PC-3 (cell line): ENCODE results near the gene ASIC3. TPM values are rescaled to one million over a fixed set of nuclear protein-coding genes. Genes with fewer than 3 reads are reported as not detected.

Experiments used
- ATAC-seq: fragments of 200-7000 bp; cut with Tn5 transposase; 2 replicates; pipeline ENCODE4 v1.9.1; 2020; ENCODE audit warnings: mild to moderate bottlenecking, moderate library complexity
- BruUV-seq: library from RNA; stranded (reverse); fragments of 400-500 nt; replicated peaks from 2 replicates; lab custom pipeline; 2021; lab: Mats Ljungman, UMichigan
- CTCF ChIA-PET: fragments of 300-600 bp; sonication (Branson Sonifier 250); formaldehyde crosslinking; loops from one replicate; lab custom pipeline; 2022; ENCODE audit warnings: antibody characterized with exemption; lab: Charles Lee
- POLR2A ChIA-PET: fragments of 300-600 bp; sonication (Branson Sonifier 250); formaldehyde crosslinking; loops from one replicate; lab custom pipeline; 2022; ENCODE audit warnings: antibody characterized with exemption; ENCODE audit not compliant: unreplicated experiment; lab: Charles Lee
- DNase-seq: peaks from one replicate; pipeline ENCODE4 v3.0.0-alpha.2; 2015
- H2AFZ ChIP-seq: fragments of 300-600 bp; sonication (generic); 2 replicates; pipeline ENCODE4 v1.6.0; 2016; ENCODE audit warnings: antibody characterized with exemption, low read length
- H3F3A ChIP-seq: fragments of 300-600 bp; sonication (generic); one replicate; pipeline ENCODE4 v1.6.0; 2017; ENCODE audit warnings: antibody characterized with exemption, low read length, control low read depth, mild to moderate bottlenecking; ENCODE audit not compliant: unreplicated experiment
- H3K27ac ChIP-seq: fragments of 300-600 bp; sonication (generic); 2 replicates; pipeline ENCODE4 v1.5.1; 2016; ENCODE audit warnings: mild to moderate bottlenecking, low read length
- H3K27me3 ChIP-seq: fragments of 300-600 bp; sonication (generic); 2 replicates; pipeline ENCODE4 v1.6.1; 2016; ENCODE audit warnings: low read length, mixed read lengths
- H3K36me3 ChIP-seq: fragments of 300-600 bp; sonication (generic); 2 replicates; pipeline ENCODE4 v1.6.1; 2016; ENCODE audit warnings: low read depth, mixed run types, low read length, mixed read lengths
- H3K4me1 ChIP-seq: fragments of 300-600 bp; sonication (generic); 2 replicates; pipeline ENCODE4 v1.5.1; 2016; ENCODE audit warnings: low read length; ENCODE audit not compliant: insufficient read depth
- H3K4me2 ChIP-seq: fragments of 300-600 bp; sonication (generic); 2 replicates; pipeline ENCODE4 v1.6.0; 2016; ENCODE audit warnings: low read length
- H3K4me3 ChIP-seq: fragments of 300-600 bp; sonication (generic); 2 replicates; pipeline ENCODE4 v1.5.1; 2016; ENCODE audit warnings: mild to moderate bottlenecking, low read length, mixed read lengths
- H3K79me2 ChIP-seq: fragments of 300-600 bp; sonication (generic); 2 replicates; pipeline ENCODE4 v1.6.1; 2017; ENCODE audit warnings: low read length, mixed read lengths
- H3K9ac ChIP-seq: fragments of 300-600 bp; sonication (generic); 2 replicates; pipeline ENCODE4 v1.6.0; 2016; ENCODE audit warnings: mild to moderate bottlenecking, low read length
- H3K9me2 ChIP-seq: fragments of 300-600 bp; sonication (generic); replicated peaks from 2 replicates; pipeline ENCODE4 v1.6.1; 2016; ENCODE audit warnings: mixed run types, low read length, mixed read lengths
- H3K9me3 ChIP-seq: fragments of 300-600 bp; sonication (generic); 2 replicates; pipeline ENCODE4 v1.6.1; 2016; ENCODE audit warnings: low read length, mixed read lengths
- H4K20me1 ChIP-seq: fragments of 300-600 bp; sonication (generic); 2 replicates; pipeline ENCODE4 v1.6.1; 2016; ENCODE audit warnings: low read length, mixed read lengths
- CTCF ChIP-seq: fragments of 300-600 bp; sonication (generic); conservative IDR thresholded peaks from 2 replicates; pipeline ENCODE4 v1.5.1; 2017; ENCODE audit warnings: antibody characterized with exemption, low read depth, mild to moderate bottlenecking, low read length
- EZH2 ChIP-seq: fragments of 300-600 bp; sonication (generic); IDR thresholded peaks from one replicate; pipeline ENCODE4 v1.6.1; 2017; ENCODE audit warnings: antibody characterized with exemption, mild to moderate bottlenecking, low read length; ENCODE audit not compliant: unreplicated experiment
- EZH2phosphoT487 ChIP-seq: fragments of 300-600 bp; sonication (generic); IDR thresholded peaks from 2 replicates; pipeline ENCODE4 v1.6.1; 2018; ENCODE audit warnings: mild to moderate bottlenecking, antibody characterized with exemption, low read length, borderline replicate concordance
- intact Hi-C: fragments of 100-400 bp; cut with micrococcal nuclease; formaldehyde crosslinking; loops from 2 replicates; pipeline ENCODE4 v1.9.0; 2023
- total RNA-seq: library from RNA; depleted of rRNA; stranded (reverse); fragments of >200 nt; gene quantifications from 2 replicates; pipeline ENCODE4 v1.2.3, GENCODE V29; 2014

Gene ASIC3
- total RNA-seq, 1 experiment from 2014 or later, result 1.7 TPM

- intact Hi-C loops, result no loop called here
- BruUV-seq, result TSS peak; percentile 37
These were observed 39.9 kb downstream of the ASIC3 start for GRCh38 chr7:151088019-151088855.

GRCh38 chr7:151088856-151089699 lies 40.7 kb downstream of the ASIC3 start:
- no TSS peak for BruUV-seq
- ChIA-PET CTCF (no interaction called here), POLR2A (no interaction called here)
- Histone ChIP-seq H2AFZ (peak overlapping the region; percentile 44), H3K9me2 (no peaks in the 10 kb centered on the region), H3K79me2 (peaks cover 74% of the 10 kb centered on the region), H4K20me1 (peaks cover 29% of the 10 kb centered on the region), H3K4me1 (peaks cover 33% of the 10 kb centered on the region), H3K9ac (peak overlapping the region; percentile 87), H3K4me3 (peak overlapping the region; percentile 99), H3K27ac (peak overlapping the region; percentile 42), H3K27me3 (no peaks in the 10 kb centered on the region), H3F3A (no peaks in the 10 kb centered on the region), H3K36me3 (no peaks in the 10 kb centered on the region; the same call in 1 of the 2 replicates), H3K9me3 (no peaks in the 10 kb centered on the region), H3K4me2 (peak overlapping the region; percentile 100)
- intact Hi-C loops, result loop anchor here (1.0 kb wide), 1 partner anchor 24 kb away; no protein-coding TSS in a partner anchor
- ATAC-seq (peak; percentile 9), DNase-seq (peak; percentile 39)
- no peak for TF ChIP-seq CTCF
- no peak for TF ChIP-seq EZH2
- no peak for TF ChIP-seq EZH2phosphoT487

More at GRCh38 chr7:151088019-151088855, 39.9 kb downstream of the ASIC3 start:
- Histone ChIP-seq H3K9me3 (no peaks in the 10 kb centered on the region), H3K4me3 (peak overlapping the region; percentile 99), H4K20me1 (peaks cover 24% of the 10 kb centered on the region), H3K4me2 (peak overlapping the region; percentile 100), H3K27ac (peak overlapping the region; percentile 42), H3K9me2 (no peaks in the 10 kb centered on the region), H3K4me1 (peaks cover 37% of the 10 kb centered on the region), H3K9ac (peak overlapping the region; percentile 87), H3K27me3 (no peaks in the 10 kb centered on the region), H3K79me2 (peaks cover 65% of the 10 kb centered on the region), H3F3A (no peaks in the 10 kb centered on the region), H3K36me3 (no peaks in the 10 kb centered on the region; the same call in 1 of the 2 replicates), H2AFZ (peak overlapping the region; percentile 82)
- POLR2A ChIA-PET, result no interaction called here
- ATAC-seq, result no peak
- CTCF ChIA-PET, result interaction anchor here (0.6 kb wide), 1 partner anchor 11 kb away, joined by 3 read pairs; no protein-coding TSS in a partner anchor
- peak; percentile 20 for DNase-seq
- TF ChIP-seq CTCF (no peak), EZH2phosphoT487 (no peak), EZH2 (no peak)
